Measurements from ENCODE around the gene SIRPB1.
"Not testable (repeated sequence)": the region's sequence is repeated elsewhere in the genome, so short reads cannot be mapped to it uniquely, and the experiment has no call there.

SIRPB1 gene

GRCh38 chr20:1618479-1618878 lies 1.3 kb downstream of the SIRPB1 start:
- DNase-seq, result no peak
- in situ Hi-C loops (cut with HindIII; ENCODE audit: low pct_ligation_motif_present, low pct_unique_long_range_greater_than_20kb, low sequenced_read_pairs), result no loop called here

- in situ Hi-C loops (cut with HindIII; ENCODE audit: low pct_ligation_motif_present, low pct_unique_long_range_greater_than_20kb, low sequenced_read_pairs), result no loop called here
These were observed 2.9 kb downstream of the SIRPB1 start for GRCh38 chr20:1616858-1617434.

GRCh38 chr20:1610404-1610803 lies 9.4 kb downstream of the SIRPB1 start:
- DNase-seq; in situ Hi-C loops (cut with HindIII; ENCODE audit: low pct_ligation_motif_present, low pct_unique_long_range_greater_than_20kb, low sequenced_read_pairs): not testable (repeated sequence)

More at GRCh38 chr20:1616858-1617434, 2.9 kb downstream of the SIRPB1 start:
- no peak for DNase-seq

GRCh38 chr20:1608678-1609347 lies 11.0 kb downstream of the SIRPB1 start:
- in situ Hi-C loops (cut with HindIII; ENCODE audit: low pct_ligation_motif_present, low pct_unique_long_range_greater_than_20kb, low sequenced_read_pairs); DNase-seq: not testable (repeated sequence)

- no peak for DNase-seq
- in situ Hi-C loops (cut with HindIII; ENCODE audit: low pct_ligation_motif_present, low pct_unique_long_range_greater_than_20kb, low sequenced_read_pairs), result no loop called here
These were observed 19.1 kb downstream of the SIRPB1 start for GRCh38 chr20:1600736-1601135.

- no peak for DNase-seq
- in situ Hi-C loops (cut with HindIII; ENCODE audit: low pct_ligation_motif_present, low pct_unique_long_range_greater_than_20kb, low sequenced_read_pairs), result no loop called here
These were observed 24.5 kb downstream of the SIRPB1 start for GRCh38 chr20:1595333-1595732.

GRCh38 chr20:1588533-1589460 lies 31.0 kb downstream of the SIRPB1 start:
- no peak for DNase-seq
- in situ Hi-C loops (cut with HindIII; ENCODE audit: low pct_ligation_motif_present, low pct_unique_long_range_greater_than_20kb, low sequenced_read_pairs), result no loop called here

- DNase-seq, result no peak
- in situ Hi-C loops (cut with HindIII; ENCODE audit: low pct_ligation_motif_present, low pct_unique_long_range_greater_than_20kb, low sequenced_read_pairs), result no loop called here
These were observed 31.9 kb downstream of the SIRPB1 start for GRCh38 chr20:1587781-1588532.

GRCh38 chr20:1579488-1579887 lies 40.3 kb downstream of the SIRPB1 start:
- no peak for DNase-seq
- in situ Hi-C loops (cut with HindIII; ENCODE audit: low pct_ligation_motif_present, low pct_unique_long_range_greater_than_20kb, low sequenced_read_pairs), result no loop called here

- no peak for DNase-seq
- in situ Hi-C loops (cut with HindIII; ENCODE audit: low pct_ligation_motif_present, low pct_unique_long_range_greater_than_20kb, low sequenced_read_pairs), result no loop called here
These were observed 41.9 kb downstream of the SIRPB1 start for GRCh38 chr20:1577906-1578305.

GRCh38 chr20:1577313-1577712 lies 42.5 kb downstream of the SIRPB1 start:
- DNase-seq; in situ Hi-C loops (cut with HindIII; ENCODE audit: low pct_ligation_motif_present, low pct_unique_long_range_greater_than_20kb, low sequenced_read_pairs): not testable (repeated sequence)

GRCh38 chr20:1576641-1577040 lies 43.2 kb downstream of the SIRPB1 start:
- in situ Hi-C loops (cut with HindIII; ENCODE audit: low pct_ligation_motif_present, low pct_unique_long_range_greater_than_20kb, low sequenced_read_pairs), result no loop called here
- no peak for DNase-seq

GRCh38 chr20:1576003-1576402 lies 43.8 kb downstream of the SIRPB1 start:
- DNase-seq; in situ Hi-C loops (cut with HindIII; ENCODE audit: low pct_ligation_motif_present, low pct_unique_long_range_greater_than_20kb, low sequenced_read_pairs): not testable (repeated sequence)

GRCh38 chr20:1571583-1571982 lies 48.2 kb downstream of the SIRPB1 start:
- in situ Hi-C loops (cut with HindIII; ENCODE audit: low pct_ligation_motif_present, low pct_unique_long_range_greater_than_20kb, low sequenced_read_pairs); DNase-seq: not testable (repeated sequence)
